ENCODE data around the gene ERGIC2. TPM values are rescaled to one million over a fixed set of nuclear protein-coding genes. Genes with fewer than 3 reads are reported as not detected.
"Not testable (repeated sequence)": the region's sequence is repeated elsewhere in the genome, so short reads cannot be mapped to it uniquely, and the experiment has no call there.

Gene ERGIC2
- total RNA-seq, 1 donor = 112 TPM

- DNase-seq (ENCODE audit: low read depth) = no peak
- H3K4me3 ChIP-seq (ENCODE audit: low read depth, low read length) = no peak overlapping the region
- no peak for TF ChIP-seq CTCF (IDR thresholded peaks at IDR 0.05; ENCODE audit: insufficient read depth, low read length)
Observed at GRCh38 chr12:29306682-29307081, 74.3 kb downstream of the ERGIC2 start.

GRCh38 chr12:29306266-29306665 lies 74.7 kb downstream of the ERGIC2 start:
- no peak for TF ChIP-seq CTCF (IDR thresholded peaks at IDR 0.05; ENCODE audit: insufficient read depth, low read length)
- no peak overlapping the region for H3K4me3 ChIP-seq (ENCODE audit: low read depth, low read length)
- no peak for DNase-seq (ENCODE audit: low read depth)

- no peak for TF ChIP-seq CTCF (IDR thresholded peaks at IDR 0.05; ENCODE audit: insufficient read depth, low read length)
- no peak for DNase-seq (ENCODE audit: low read depth)
Observed at GRCh38 chr12:29304388-29304787, 76.6 kb downstream of the ERGIC2 start.

GRCh38 chr12:29301114-29301513 lies 79.9 kb downstream of the ERGIC2 start:
- no peak overlapping the region for H3K4me3 ChIP-seq (ENCODE audit: low read depth, low read length)

More at GRCh38 chr12:29304388-29304787, 76.6 kb downstream of the ERGIC2 start:
- no peak overlapping the region for H3K4me3 ChIP-seq (ENCODE audit: low read depth, low read length)

GRCh38 chr12:29299633-29300032 lies 81.3 kb downstream of the ERGIC2 start:
- no peak for TF ChIP-seq CTCF (IDR thresholded peaks at IDR 0.05; ENCODE audit: insufficient read depth, low read length)
- DNase-seq (ENCODE audit: low read depth) = no peak
- no peak overlapping the region for H3K4me3 ChIP-seq (ENCODE audit: low read depth, low read length)

More at GRCh38 chr12:29301114-29301513, 79.9 kb downstream of the ERGIC2 start:
- no peak for DNase-seq (ENCODE audit: low read depth)
- no peak for TF ChIP-seq CTCF (IDR thresholded peaks at IDR 0.05; ENCODE audit: insufficient read depth, low read length)

GRCh38 chr12:29291226-29291625 lies 89.7 kb downstream of the ERGIC2 start:
- TF ChIP-seq CTCF (IDR thresholded peaks at IDR 0.05; ENCODE audit: insufficient read depth, low read length) = no peak
- no peak for DNase-seq (ENCODE audit: low read depth)
- no peak overlapping the region for H3K4me3 ChIP-seq (ENCODE audit: low read depth, low read length)

- H3K4me3 ChIP-seq (ENCODE audit: low read depth, low read length) = not testable (repeated sequence)
Observed at GRCh38 chr12:29290475-29290874, 90.5 kb downstream of the ERGIC2 start.

More at GRCh38 chr12:29290475-29290874, 90.5 kb downstream of the ERGIC2 start:
- DNase-seq (ENCODE audit: low read depth) = not testable (repeated sequence)
